Heart left ventricle (tissue), 16 donors: ENCODE data around the gene G0S2. TPM values are rescaled to one million over a fixed set of nuclear protein-coding genes. Genes with fewer than 3 reads are reported as not detected.
A peak's percentile ranks its signal among the peaks of the same experiment; 100 is the strongest.

Source experiments
- ATAC-seq, 4 donors: fragments of 200-7000 bp; cut with Tn5 transposase; one replicate each; pipeline ENCODE4 v1.9.1; 2020 to 2022; ENCODE audit warnings: moderate library complexity in 4 of 4, mild to moderate bottlenecking in 3 of 4, moderate number of reproducible peaks in 1 of 4
- DNase-seq, 5 donors: peaks; one replicate each; pipeline ENCODE4 v3.0.0-alpha.2; 2020
- H3K27ac ChIP-seq, 12 donors: fragments of 200-600 bp; sonication (generic) in 4 of 12; one replicate each; pipeline versions ENCODE4 v1.5.0 to v1.8.0; 2016 to 2022; ENCODE audit warnings: mild to moderate bottlenecking in 2 of 12
- H3K27me3 ChIP-seq, 9 donors: fragments of 200-600 bp; sonication (generic) in 2 of 9; one replicate each; pipeline versions ENCODE4 v1.5.1 to v1.8.0; 2016 to 2022; ENCODE audit warnings: mild to moderate bottlenecking in 3 of 9
- H3K36me3 ChIP-seq, 9 donors: fragments of 200-600 bp; sonication (generic) in 2 of 9; one replicate each; pipeline versions ENCODE4 v1.5.0 to v1.8.0; 2018 to 2022; ENCODE audit warnings: mild to moderate bottlenecking in 2 of 9
- H3K4me1 ChIP-seq, 12 donors: fragments of 200-600 bp; sonication (generic) in 4 of 12; one replicate each; pipeline versions ENCODE4 v1.5.0 to v1.8.0; 2016 to 2022; ENCODE audit warnings: mild to moderate bottlenecking in 3 of 12
- H3K4me3 ChIP-seq, 12 donors: fragments of 200-600 bp; sonication (generic) in 4 of 12; one replicate each; pipeline versions ENCODE4 v1.5.0 to v1.8.0; 2017 to 2022; ENCODE audit warnings: mild to moderate bottlenecking in 9 of 12, moderate library complexity in 4 of 12
- H3K9me3 ChIP-seq, 12 donors: fragments of 200-600 bp; sonication (generic) in 4 of 12; one replicate each; pipeline versions ENCODE4 v1.5.0 to v1.8.0; 2016 to 2022; ENCODE audit warnings: mild to moderate bottlenecking in 1 of 12
- POLR2A ChIP-seq, 2 donors: fragments of 450-650 bp; IDR thresholded peaks; one replicate each; pipeline ENCODE4 v1.6.1; 2017; ENCODE audit warnings: antibody characterized with exemption in 2 of 2, mild to moderate bottlenecking in 2 of 2, moderate library complexity in 2 of 2
- WGBS, 4 donors: extraction: QIAGEN DNeasy Blood & Tissue Kit in 2 of 4; methylation state at CpG; one replicate each; pipeline versions ENCODE4 v1.1.5 to v1.1.7; 2013 to 2018; 5-methylcytosine and 5-hydroxymethylcytosine counted together
- intact Hi-C, 10 donors: fragments of 100-400 bp; cut with DNase I; formaldehyde crosslinking; loops; one replicate each; pipeline versions ENCODE4 v1.11.1 to v1.14.2; 2022
- polyA plus RNA-seq, 2 donors: library from polyadenylated mRNA; stranded (reverse); fragments of 200-250 nt; gene quantifications; one replicate each; pipeline ENCODE4 v1.2.3, GENCODE V29; 2013
- total RNA-seq, 9 donors: library from RNA; depleted of rRNA in 2 of 9; stranded (reverse); fragments of >200 nt in 2 of 9; fragmentation: NEBNext Ultra II Directional in 3 of 9; extraction: Animal tissue kit (Norgen Biotek cat#: 25700) in 3 of 9; gene quantifications; one replicate each; pipeline versions ENCODE4 v1.1.0 to v1.2.4, GENCODE V29; 2016 to 2023
- TF ChIP-seq, protein P1 (sequence below), 12 donors: fragments of 200-600 bp; sonication (generic) in 4 of 12; IDR thresholded peaks; one replicate each; pipeline versions ENCODE4 v1.5.0 to v1.8.0; 2018 to 2022; ENCODE audit warnings: antibody characterized with exemption in 12 of 12, mild to moderate bottlenecking in 5 of 12
- donor health status: ischemic (EF 13 %, LVEDD 7.1; RV severe dilation, severe dysfunction).
- donor health status: healthy with polysubstance abuse.
- donor health status: DM: no; HTN: yes; CAD: no.
- donor health status: DM: no; HTN: no; CAD: no.
- donor health status: ischemic (EF 25% LVEDD 6.9; RV normal size, moderate dysfunction).
- donor health status: ischemic (EF 25% LVEDD 5.7; RV mildly dilated, moderate dysfunction).
- donor health status: healthy.
- donor health status: DM: yes; HTN: yes; CAD: no.
- donor health status: ischemic (EF 35%, LVEDD 5.7; RV mildly dilated, moderate dysfunction).
- donor health status: nonischemic (EF 11% LVEDD 7.7; RV severe dilation, severe dysfunction).
- donor health status: DM: yes; HTN: yes; CAD: no.
- donor health status: PGD.
- donor health status: ischemic (EF 29% LVEDD 5.4; RV normal size, mild dysfunction).
- donor health status: nonischemic (EF 23%, LVEDD 6.1; RV moderate dilation, normal function).

Gene G0S2
- total and polyA plus RNA-seq, 11 donors: 87.6 to 600 (median 212) TPM

DNA sequence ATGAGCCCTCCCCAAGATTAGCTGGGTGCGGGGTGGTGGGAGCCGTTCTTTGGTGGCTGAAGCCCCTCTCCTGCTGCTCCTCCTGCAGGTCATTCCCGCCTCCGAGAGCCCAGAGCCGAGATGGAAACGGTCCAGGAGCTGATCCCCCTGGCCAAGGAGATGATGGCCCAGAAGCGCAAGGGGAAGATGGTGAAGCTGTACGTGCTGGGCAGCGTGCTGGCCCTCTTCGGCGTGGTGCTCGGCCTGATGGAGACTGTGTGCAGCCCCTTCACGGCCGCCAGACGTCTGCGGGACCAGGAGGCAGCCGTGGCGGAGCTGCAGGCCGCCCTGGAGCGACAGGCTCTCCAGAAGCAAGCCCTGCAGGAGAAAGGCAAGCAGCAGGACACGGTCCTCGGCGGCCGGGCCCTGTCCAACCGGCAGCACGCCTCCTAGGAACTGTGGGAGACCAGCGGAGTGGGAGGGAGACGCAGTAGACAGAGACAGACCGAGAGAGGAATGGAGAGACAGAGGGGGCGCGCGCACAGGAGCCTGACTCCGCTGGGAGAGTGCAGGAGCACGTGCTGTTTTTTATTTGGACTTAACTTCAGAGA lies 448 bp downstream of the G0S2 start:
- Histone ChIP-seq H3K4me1 (peaks cover 0 to 39% (median 26%) of the 10 kb centered on the region in 12 donors), H3K27ac (peak overlapping the region; percentile 18 to 91 (median 80)), H3K27me3 (peaks cover 0 to 16% (median 0%) of the 10 kb centered on the region in 9 donors), H3K4me3 (peak overlapping the region; percentile 39 to 76 (median 64)), H3K9me3 (peaks cover 0 to 12% (median 0%) of the 10 kb centered on the region in 12 donors), H3K36me3 (peaks cover 0 to 5% (median 0%) of the 10 kb centered on the region in 9 donors)
- TF ChIP-seq, protein P1, sequence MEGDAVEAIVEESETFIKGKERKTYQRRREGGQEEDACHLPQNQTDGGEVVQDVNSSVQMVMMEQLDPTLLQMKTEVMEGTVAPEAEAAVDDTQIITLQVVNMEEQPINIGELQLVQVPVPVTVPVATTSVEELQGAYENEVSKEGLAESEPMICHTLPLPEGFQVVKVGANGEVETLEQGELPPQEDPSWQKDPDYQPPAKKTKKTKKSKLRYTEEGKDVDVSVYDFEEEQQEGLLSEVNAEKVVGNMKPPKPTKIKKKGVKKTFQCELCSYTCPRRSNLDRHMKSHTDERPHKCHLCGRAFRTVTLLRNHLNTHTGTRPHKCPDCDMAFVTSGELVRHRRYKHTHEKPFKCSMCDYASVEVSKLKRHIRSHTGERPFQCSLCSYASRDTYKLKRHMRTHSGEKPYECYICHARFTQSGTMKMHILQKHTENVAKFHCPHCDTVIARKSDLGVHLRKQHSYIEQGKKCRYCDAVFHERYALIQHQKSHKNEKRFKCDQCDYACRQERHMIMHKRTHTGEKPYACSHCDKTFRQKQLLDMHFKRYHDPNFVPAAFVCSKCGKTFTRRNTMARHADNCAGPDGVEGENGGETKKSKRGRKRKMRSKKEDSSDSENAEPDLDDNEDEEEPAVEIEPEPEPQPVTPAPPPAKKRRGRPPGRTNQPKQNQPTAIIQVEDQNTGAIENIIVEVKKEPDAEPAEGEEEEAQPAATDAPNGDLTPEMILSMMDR (IDR thresholded peaks at IDR 0.05): peak in 2 of 12 donors; percentile 1 to 15
- TF ChIP-seq POLR2A (IDR thresholded peaks at IDR 0.05): no peak
- WGBS, 4 donors: 0 to 2% (median 2%) methylated on average over 30 to 34 of the region's 34 CpGs
- ATAC-seq: peak; percentile 55 to 65 (median 59)
- intact Hi-C loops: loop anchor here in 6 of 10 donors (2.0 to 5.0 kb wide), 6 partner anchors 27 to 48 kb away; no protein-coding TSS in a partner anchor
- DNase-seq: peak; percentile 37 to 74 (median 57)

DNA sequence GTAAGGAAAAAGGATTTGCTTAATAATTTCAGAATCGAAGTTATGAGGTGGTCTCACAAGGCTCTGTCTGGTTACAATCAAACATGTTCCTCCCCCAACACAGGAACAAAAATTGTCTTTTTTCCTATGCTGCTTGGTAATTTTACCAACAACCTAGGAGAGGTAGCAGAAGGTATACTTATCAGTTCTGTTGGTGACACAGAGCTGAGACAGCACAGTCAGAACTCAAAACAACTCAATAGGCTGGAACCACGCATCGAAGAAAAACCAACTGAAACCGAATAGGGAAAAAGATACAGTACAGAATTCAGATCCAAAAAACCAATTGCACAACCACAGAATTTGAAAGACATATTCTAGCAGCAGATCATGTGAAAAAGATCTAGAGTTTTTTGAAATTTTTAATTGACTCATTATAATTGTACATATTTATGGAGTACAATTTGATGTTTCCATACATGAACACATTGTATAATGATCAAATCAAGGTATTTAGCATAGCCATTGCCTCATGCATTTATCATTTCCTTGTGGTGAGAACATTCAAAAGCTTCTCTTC lies 3.8 kb downstream of the G0S2 start:
- H3K4me1 ChIP-seq: peaks cover 0 to 29% (median 16%) of the 10 kb centered on the region in 12 donors
- intact Hi-C loops: loop anchor here in 4 of 10 donors (5.0 kb wide), 3 partner anchors 37 to 52 kb away; no protein-coding TSS in a partner anchor
- ATAC-seq (no peak), DNase-seq (no peak)
- no peak overlapping the region for H3K4me3 ChIP-seq
- no peaks in the 10 kb centered on the region for H3K9me3 ChIP-seq
- 79 to 93% (median 89%) methylated on average over 4 of the region's 4 CpGs for WGBS, 4 donors
- H3K36me3 ChIP-seq: peaks cover 0 to 5% (median 0%) of the 10 kb centered on the region in 9 donors
- peaks cover 0 to 23% (median 0%) of the 10 kb centered on the region in 9 donors for H3K27me3 ChIP-seq
- TF ChIP-seq POLR2A (IDR thresholded peaks at IDR 0.05): no peak
- TF ChIP-seq, protein P1 (IDR thresholded peaks at IDR 0.05): no peak
- H3K27ac ChIP-seq: no peak overlapping the region

GRCh38 chr1:209685821-209686220 lies 10.6 kb downstream of the G0S2 start:
- Histone ChIP-seq H3K27me3 (peaks cover 0 to 7% (median 0%) of the 10 kb centered on the region in 9 donors), H3K27ac (no peak overlapping the region), H3K4me3 (no peak overlapping the region), H3K9me3 (no peaks in the 10 kb centered on the region), H3K36me3 (no peaks in the 10 kb centered on the region), H3K4me1 (peaks cover 0 to 46% (median 25%) of the 10 kb centered on the region in 12 donors)
- 64 to 74% (median 71%) methylated on average over 4 of the region's 4 CpGs for WGBS, 4 donors
- ATAC-seq: peak in 1 of 4 donors; percentile 19
- intact Hi-C loops: loop anchor here in 2 of 10 donors (5.0 kb wide), 2 partner anchors 39 to 44 kb away; no protein-coding TSS in a partner anchor
- DNase-seq: no peak
- TF ChIP-seq, protein P1 (IDR thresholded peaks at IDR 0.05): no peak
- TF ChIP-seq POLR2A (IDR thresholded peaks at IDR 0.05): no peak

DNA sequence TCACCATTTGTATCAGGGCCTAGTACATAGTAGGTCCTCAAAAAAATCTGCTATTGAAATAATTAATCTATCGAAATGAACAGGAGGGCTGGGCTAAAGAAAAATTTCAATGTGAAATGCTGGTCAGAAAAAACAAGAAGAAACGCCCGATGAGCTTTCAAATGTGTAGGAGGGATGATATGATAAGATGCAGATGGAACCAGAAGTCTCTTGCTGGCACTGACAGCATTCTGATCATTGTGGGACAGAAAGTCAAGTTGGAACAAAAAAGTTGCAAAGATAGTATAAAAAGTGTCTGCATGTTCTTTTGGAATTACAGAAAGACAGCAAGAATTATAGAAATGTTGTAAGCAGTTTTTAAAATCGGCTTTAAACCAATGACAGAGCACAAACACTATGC lies 11.1 kb downstream of the G0S2 start:
- peaks cover 0 to 46% (median 25%) of the 10 kb centered on the region in 12 donors for H3K4me1 ChIP-seq
- intact Hi-C loops: loop anchor here in 2 of 10 donors (5.0 kb wide), 2 partner anchors 39 to 44 kb away; no protein-coding TSS in a partner anchor
- no peak overlapping the region for H3K27ac ChIP-seq
- DNase-seq: no peak
- H3K9me3 ChIP-seq: no peaks in the 10 kb centered on the region
- peaks cover 0 to 7% (median 0%) of the 10 kb centered on the region in 9 donors for H3K27me3 ChIP-seq
- H3K36me3 ChIP-seq: no peaks in the 10 kb centered on the region
- no peak for TF ChIP-seq POLR2A (IDR thresholded peaks at IDR 0.05)
- TF ChIP-seq, protein P1 (IDR thresholded peaks at IDR 0.05): no peak
- 62 to 70% (median 68%) methylated on average over 4 of the region's 4 CpGs for WGBS, 4 donors
- ATAC-seq: no peak
- no peak overlapping the region for H3K4me3 ChIP-seq
